ENCODE measurements around the gene RRBP1. TPM values are rescaled to one million over a fixed set of nuclear protein-coding genes. Genes with fewer than 3 reads are reported as not detected.
A peak's percentile ranks its signal among the peaks of the same experiment; 100 is the strongest.

Gene RRBP1
- total and polyA plus RNA-seq, 4 donors = 53.2 to 89.2 (median 56.7) TPM

GRCh38 chr20:17619351-17620093 is 62.5 kb downstream of the RRBP1 start:
- no peak overlapping the region for H3K27ac ChIP-seq (ENCODE audit: low read depth, low read length)
- 91% methylated on average over 29 of the region's 29 CpGs for WGBS (ENCODE audit: insufficient coverage)
- H3K36me3 ChIP-seq (ENCODE audit: control insufficient read depth, insufficient read depth, low read length) = peaks cover 99% of the 10 kb centered on the region
- no peaks in the 10 kb centered on the region for H3K9me3 ChIP-seq (ENCODE audit: control insufficient read depth, insufficient read depth, low read length)
- peaks cover 23% of the 10 kb centered on the region for H3K4me1 ChIP-seq (ENCODE audit: control insufficient read depth, insufficient read depth, low read length)
- no peak overlapping the region for H3K4me3 ChIP-seq (ENCODE audit: low read depth, low read length)
- no peak for DNase-seq (ENCODE audit: low read depth in 4 of 6, low spot score in 6 of 6)
- H3K27me3 ChIP-seq (ENCODE audit: control insufficient read depth, insufficient read depth, low read length) = no peaks in the 10 kb centered on the region

- Histone ChIP-seq H3K27me3 (ENCODE audit: control insufficient read depth, insufficient read depth, low read length) (no peaks in the 10 kb centered on the region), H3K36me3 (ENCODE audit: control insufficient read depth, insufficient read depth, low read length) (peaks cover 99% of the 10 kb centered on the region), H3K9me3 (ENCODE audit: control insufficient read depth, insufficient read depth, low read length) (no peaks in the 10 kb centered on the region), H3K4me1 (ENCODE audit: control insufficient read depth, insufficient read depth, low read length) (peaks cover 30% of the 10 kb centered on the region), H3K4me3 (ENCODE audit: low read depth, low read length) (no peak overlapping the region), H3K27ac (ENCODE audit: low read depth, low read length) (no peak overlapping the region)
- 100% methylated on average over 1 of the region's 10 CpGs for WGBS (ENCODE audit: insufficient coverage)
- DNase-seq (ENCODE audit: low read depth in 4 of 6, low spot score in 6 of 6) = no peak
Observed at GRCh38 chr20:17618673-17619013, 63.4 kb downstream of the RRBP1 start.

GRCh38 chr20:17617868-17618672 is 64.0 kb downstream of the RRBP1 start:
- no peak for DNase-seq (ENCODE audit: low read depth in 4 of 6, low spot score in 6 of 6)
- no peaks in the 10 kb centered on the region for H3K9me3 ChIP-seq (ENCODE audit: control insufficient read depth, insufficient read depth, low read length)
- H3K27ac ChIP-seq (ENCODE audit: low read depth, low read length) = no peak overlapping the region
- H3K36me3 ChIP-seq (ENCODE audit: control insufficient read depth, insufficient read depth, low read length) = peaks cover 99% of the 10 kb centered on the region
- no peak overlapping the region for H3K4me3 ChIP-seq (ENCODE audit: low read depth, low read length)
- no peaks in the 10 kb centered on the region for H3K27me3 ChIP-seq (ENCODE audit: control insufficient read depth, insufficient read depth, low read length)
- H3K4me1 ChIP-seq (ENCODE audit: control insufficient read depth, insufficient read depth, low read length) = peaks cover 31% of the 10 kb centered on the region
- 93% methylated on average over 18 of the region's 20 CpGs for WGBS (ENCODE audit: insufficient coverage)

GRCh38 chr20:17617212-17617867 is 64.7 kb downstream of the RRBP1 start:
- 63% methylated on average over 12 of the region's 15 CpGs for WGBS (ENCODE audit: insufficient coverage)
- H3K27me3 ChIP-seq (ENCODE audit: control insufficient read depth, insufficient read depth, low read length) = no peaks in the 10 kb centered on the region
- peak in 4 of 6 donors; percentile 11 to 71 (median 50) for DNase-seq (ENCODE audit: low read depth in 4 of 6, low spot score in 6 of 6)
- H3K27ac ChIP-seq (ENCODE audit: low read depth, low read length) = no peak overlapping the region
- peaks cover 32% of the 10 kb centered on the region for H3K4me1 ChIP-seq (ENCODE audit: control insufficient read depth, insufficient read depth, low read length)
- H3K36me3 ChIP-seq (ENCODE audit: control insufficient read depth, insufficient read depth, low read length) = peaks cover 98% of the 10 kb centered on the region
- no peak overlapping the region for H3K4me3 ChIP-seq (ENCODE audit: low read depth, low read length)
- H3K9me3 ChIP-seq (ENCODE audit: control insufficient read depth, insufficient read depth, low read length) = no peaks in the 10 kb centered on the region

- Histone ChIP-seq H3K36me3 (ENCODE audit: control insufficient read depth, insufficient read depth, low read length) (peaks cover 98% of the 10 kb centered on the region), H3K4me1 (ENCODE audit: control insufficient read depth, insufficient read depth, low read length) (peaks cover 36% of the 10 kb centered on the region), H3K9me3 (ENCODE audit: control insufficient read depth, insufficient read depth, low read length) (no peaks in the 10 kb centered on the region), H3K27me3 (ENCODE audit: control insufficient read depth, insufficient read depth, low read length) (no peaks in the 10 kb centered on the region), H3K4me3 (ENCODE audit: low read depth, low read length) (no peak overlapping the region), H3K27ac (ENCODE audit: low read depth, low read length) (no peak overlapping the region)
- 94% methylated on average over 16 of the region's 22 CpGs for WGBS (ENCODE audit: insufficient coverage)
- DNase-seq (ENCODE audit: low read depth in 4 of 6, low spot score in 6 of 6) = no peak
Observed at GRCh38 chr20:17616480-17617211, 65.4 kb downstream of the RRBP1 start.

GRCh38 chr20:17615645-17616479 is 66.2 kb downstream of the RRBP1 start:
- peaks cover 98% of the 10 kb centered on the region for H3K36me3 ChIP-seq (ENCODE audit: control insufficient read depth, insufficient read depth, low read length)
- H3K9me3 ChIP-seq (ENCODE audit: control insufficient read depth, insufficient read depth, low read length) = no peaks in the 10 kb centered on the region
- peaks cover 36% of the 10 kb centered on the region for H3K4me1 ChIP-seq (ENCODE audit: control insufficient read depth, insufficient read depth, low read length)
- H3K27ac ChIP-seq (ENCODE audit: low read depth, low read length) = no peak overlapping the region
- H3K4me3 ChIP-seq (ENCODE audit: low read depth, low read length) = no peak overlapping the region
- DNase-seq (ENCODE audit: low read depth in 4 of 6, low spot score in 6 of 6) = no peak
- no peaks in the 10 kb centered on the region for H3K27me3 ChIP-seq (ENCODE audit: control insufficient read depth, insufficient read depth, low read length)
- WGBS (ENCODE audit: insufficient coverage) = 77% methylated on average over 22 of the region's 22 CpGs

GRCh38 chr20:17614812-17615644 is 67.0 kb downstream of the RRBP1 start:
- Histone ChIP-seq H3K36me3 (ENCODE audit: control insufficient read depth, insufficient read depth, low read length) (peaks cover 95% of the 10 kb centered on the region), H3K9me3 (ENCODE audit: control insufficient read depth, insufficient read depth, low read length) (no peaks in the 10 kb centered on the region), H3K27me3 (ENCODE audit: control insufficient read depth, insufficient read depth, low read length) (no peaks in the 10 kb centered on the region), H3K4me1 (ENCODE audit: control insufficient read depth, insufficient read depth, low read length) (peaks cover 36% of the 10 kb centered on the region), H3K4me3 (ENCODE audit: low read depth, low read length) (no peak overlapping the region), H3K27ac (ENCODE audit: low read depth, low read length) (no peak overlapping the region)
- WGBS (ENCODE audit: insufficient coverage) = 73% methylated on average over 31 of the region's 32 CpGs
- no peak for DNase-seq (ENCODE audit: low read depth in 4 of 6, low spot score in 6 of 6)

GRCh38 chr20:17614176-17614811 is 67.7 kb downstream of the RRBP1 start:
- 58% methylated on average over 20 of the region's 20 CpGs for WGBS (ENCODE audit: insufficient coverage)
- Histone ChIP-seq H3K36me3 (ENCODE audit: control insufficient read depth, insufficient read depth, low read length) (peaks cover 89% of the 10 kb centered on the region), H3K4me3 (ENCODE audit: low read depth, low read length) (no peak overlapping the region), H3K27ac (ENCODE audit: low read depth, low read length) (no peak overlapping the region), H3K9me3 (ENCODE audit: control insufficient read depth, insufficient read depth, low read length) (no peaks in the 10 kb centered on the region), H3K27me3 (ENCODE audit: control insufficient read depth, insufficient read depth, low read length) (no peaks in the 10 kb centered on the region), H3K4me1 (ENCODE audit: control insufficient read depth, insufficient read depth, low read length) (peaks cover 36% of the 10 kb centered on the region)
- no peak for DNase-seq (ENCODE audit: low read depth in 4 of 6, low spot score in 6 of 6)

Measured in spinal cord (tissue), 10 donors.